Central memory CD8-positive, alpha-beta T cell (primary cell): ENCODE data around the gene ELMOD3.
"Not testable (repeated sequence)": the region's sequence is repeated elsewhere in the genome, so short reads cannot be mapped to it uniquely, and the experiment has no call there.

Source experiments
- ATAC-seq: fragments of 150-1000 bp; cut with Tn5 transposase; replicated peaks from 2 replicates; pipeline ENCODE4 v1.10.0; 2022; ENCODE audit warnings: mild to moderate bottlenecking, moderate FRiP score, moderate number of reproducible peaks; ENCODE audit not compliant: poor library complexity, severe bottlenecking; ENCODE audit errors: extremely low read depth
- DNase-seq, 2 donors: peaks; one replicate each; pipeline ENCODE4 v3.0.0; 2021; ENCODE audit warnings: low spot score in 2 of 2
- H3K27ac Mint-ChIP-seq: one replicate; pipeline ENCODE4 v1.8.0; 2022; ENCODE audit warnings: low read depth, mild to moderate bottlenecking, moderate library complexity, mixed read lengths
- H3K27me3 Mint-ChIP-seq: one replicate; pipeline ENCODE4 v1.8.0; 2022; ENCODE audit warnings: mixed read lengths
- H3K36me3 Mint-ChIP-seq: one replicate; pipeline ENCODE4 v1.8.0; 2022; ENCODE audit warnings: mild to moderate bottlenecking, moderate library complexity, mixed read lengths; ENCODE audit not compliant: insufficient read depth
- H3K4me1 Mint-ChIP-seq: one replicate; pipeline ENCODE4 v1.8.0; 2022; ENCODE audit warnings: mixed read lengths
- H3K4me3 Mint-ChIP-seq: one replicate; pipeline ENCODE4 v1.8.0; 2022; ENCODE audit warnings: mild to moderate bottlenecking, moderate library complexity, mixed read lengths
- H3K9me3 Mint-ChIP-seq: one replicate; pipeline ENCODE4 v1.8.0; 2022; ENCODE audit warnings: mixed read lengths

Gene ELMOD3

GRCh38 chr2:85439025-85439472 lies 84.5 kb downstream of the ELMOD3 start:
- Mint-ChIP-seq H3K9me3 (no peaks in the 10 kb centered on the region), H3K36me3 (peaks cover 4% of the 10 kb centered on the region), H3K4me3 (no peak overlapping the region), H3K27me3 (no peaks in the 10 kb centered on the region), H3K27ac (no peak overlapping the region), H3K4me1 (peaks cover 19% of the 10 kb centered on the region)
- DNase-seq (no peak), ATAC-seq (no peak)

- peak overlapping the region; percentile 32 for H3K27ac Mint-ChIP-seq
- H3K9me3 Mint-ChIP-seq, H3K36me3 Mint-ChIP-seq, H3K4me3 Mint-ChIP-seq, DNase-seq, H3K27me3 Mint-ChIP-seq, ATAC-seq: not testable (repeated sequence)
- H3K4me1 Mint-ChIP-seq = peaks cover 19% of the 10 kb centered on the region
Observed at GRCh38 chr2:85439569-85439968, 85.0 kb downstream of the ELMOD3 start.

- ATAC-seq = no peak
- H3K27me3 Mint-ChIP-seq = no peaks in the 10 kb centered on the region
- peak overlapping the region; percentile 32 for H3K27ac Mint-ChIP-seq
- H3K9me3 Mint-ChIP-seq = no peaks in the 10 kb centered on the region
- peaks cover 19% of the 10 kb centered on the region for H3K4me1 Mint-ChIP-seq
- peaks cover 4% of the 10 kb centered on the region for H3K36me3 Mint-ChIP-seq
- H3K4me3 Mint-ChIP-seq = no peak overlapping the region
- DNase-seq = no peak
Observed at GRCh38 chr2:85439986-85440385, 85.4 kb downstream of the ELMOD3 start.

GRCh38 chr2:85440729-85441128 lies 86.2 kb downstream of the ELMOD3 start:
- H3K4me1 Mint-ChIP-seq = peaks cover 19% of the 10 kb centered on the region
- H3K36me3 Mint-ChIP-seq = peaks cover 4% of the 10 kb centered on the region
- no peak overlapping the region for H3K4me3 Mint-ChIP-seq
- no peak for DNase-seq
- no peaks in the 10 kb centered on the region for H3K27me3 Mint-ChIP-seq
- no peak for ATAC-seq
- H3K9me3 Mint-ChIP-seq = no peaks in the 10 kb centered on the region
- H3K27ac Mint-ChIP-seq = no peak overlapping the region
